HTERT RPE-1 (cell line): ENCODE data around the gene BLNK.
"Not testable (repeated sequence)": the region's sequence is repeated elsewhere in the genome, so short reads cannot be mapped to it uniquely, and the experiment has no call there.

Experiments used
- in situ Hi-C: fragments of 300-500 bp; cut with MboI; formaldehyde crosslinking; loops from 4 replicates; pipeline ENCODE4 v1.14.3; 2020; ENCODE audit warnings: low sequenced_read_pairs

BLNK gene

GRCh38 chr10:96271016-96271815 lies at the start of gene BLNK:
BLNK (minus strand) TSS chr10:96271569; CDS start chr10:96271398, 171 bp downstream.
- in situ Hi-C loops = no loop called here

- in situ Hi-C loops = no loop called here
Observed at GRCh38 chr10:96319754-96320474, 48.5 kb upstream of the BLNK start.

GRCh38 chr10:96317067-96317833 lies 45.9 kb upstream of the BLNK start:
- in situ Hi-C loops = no loop called here

GRCh38 chr10:96313344-96313743 lies 42.0 kb upstream of the BLNK start:
- in situ Hi-C loops = no loop called here

- in situ Hi-C loops = no loop called here
Observed at GRCh38 chr10:96311180-96311715, 39.9 kb upstream of the BLNK start.

GRCh38 chr10:96310321-96310669 lies 38.9 kb upstream of the BLNK start:
- in situ Hi-C loops = no loop called here

- in situ Hi-C loops = no loop called here
Observed at GRCh38 chr10:96309628-96310320, 38.4 kb upstream of the BLNK start.

- in situ Hi-C loops = not testable (repeated sequence)
Observed at GRCh38 chr10:96308854-96309253, 37.5 kb upstream of the BLNK start.

GRCh38 chr10:96306516-96306915 lies 35.1 kb upstream of the BLNK start:
- in situ Hi-C loops = no loop called here

- in situ Hi-C loops = no loop called here
Observed at GRCh38 chr10:96305019-96305418, 33.6 kb upstream of the BLNK start.

- in situ Hi-C loops = no loop called here
Observed at GRCh38 chr10:96304230-96304629, 32.9 kb upstream of the BLNK start, which contains the start of gene DNTT. DNTT (plus strand) TSS chr10:96304434; CDS start chr10:96304498, 64 bp downstream.

GRCh38 chr10:96301616-96302015 lies 30.2 kb upstream of the BLNK start:
- in situ Hi-C loops = no loop called here

GRCh38 chr10:96299383-96299782 lies 28.0 kb upstream of the BLNK start:
- in situ Hi-C loops = no loop called here

GRCh38 chr10:96298362-96298761 lies 27.0 kb upstream of the BLNK start:
- in situ Hi-C loops = no loop called here

- in situ Hi-C loops = no loop called here
Observed at GRCh38 chr10:96297486-96297885, 26.1 kb upstream of the BLNK start.

GRCh38 chr10:96295475-96295874 lies 24.1 kb upstream of the BLNK start:
- in situ Hi-C loops = no loop called here

- in situ Hi-C loops = no loop called here
Observed at GRCh38 chr10:96292971-96293920, 21.9 kb upstream of the BLNK start.

- in situ Hi-C loops = no loop called here
Observed at GRCh38 chr10:96290368-96291133, 19.2 kb upstream of the BLNK start.
